GM21447 (cell line): Measurements from ENCODE around the gene ZBTB7A.
"Not testable (repeated sequence)": the region's sequence is repeated elsewhere in the genome, so short reads cannot be mapped to it uniquely, and the experiment has no call there.

Experiments used
- ATAC-seq: cut with Tn5 transposase; IDR thresholded peaks from one replicate; pipeline ENCODE4 v1.9.1; 2021; ENCODE audit not compliant: unreplicated experiment

Gene ZBTB7A

DNA sequence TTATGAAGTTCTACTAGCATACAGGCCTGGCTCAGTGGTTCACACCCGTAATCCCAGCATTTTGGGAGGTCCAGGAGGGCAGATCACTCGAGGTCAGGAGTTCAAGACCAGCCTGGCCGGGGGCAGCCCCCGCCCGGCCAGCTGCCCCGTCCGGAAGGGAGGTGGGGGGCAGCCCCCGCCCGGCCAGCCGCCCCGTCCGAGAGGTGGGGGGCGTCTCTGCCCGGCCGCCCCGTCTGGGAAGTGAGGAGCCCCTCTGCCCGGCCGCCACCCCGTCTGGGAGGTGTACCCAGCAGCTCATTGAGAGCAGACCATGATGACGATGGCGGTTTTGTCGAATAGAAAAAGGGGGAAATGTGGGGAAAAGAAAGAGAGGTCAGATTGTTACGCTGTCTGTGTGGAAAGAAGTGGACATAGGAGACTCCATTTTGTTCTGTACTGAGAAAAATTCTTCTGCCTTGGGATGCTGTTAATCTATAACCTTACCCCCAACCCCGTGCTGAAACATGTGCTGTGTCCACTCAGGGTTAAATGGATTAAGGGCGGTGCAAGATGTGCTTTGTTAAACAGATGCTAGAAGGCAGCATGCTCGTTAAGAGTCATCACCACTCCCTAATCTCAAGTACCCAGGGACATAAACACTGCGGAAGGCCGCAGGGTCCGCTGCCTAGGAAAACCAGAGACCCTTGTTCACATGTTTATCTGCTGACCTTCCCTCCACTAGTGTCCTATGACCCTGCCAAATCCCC, 67.9 kb downstream of the ZBTB7A start:
- not testable (repeated sequence) for ATAC-seq

DNA sequence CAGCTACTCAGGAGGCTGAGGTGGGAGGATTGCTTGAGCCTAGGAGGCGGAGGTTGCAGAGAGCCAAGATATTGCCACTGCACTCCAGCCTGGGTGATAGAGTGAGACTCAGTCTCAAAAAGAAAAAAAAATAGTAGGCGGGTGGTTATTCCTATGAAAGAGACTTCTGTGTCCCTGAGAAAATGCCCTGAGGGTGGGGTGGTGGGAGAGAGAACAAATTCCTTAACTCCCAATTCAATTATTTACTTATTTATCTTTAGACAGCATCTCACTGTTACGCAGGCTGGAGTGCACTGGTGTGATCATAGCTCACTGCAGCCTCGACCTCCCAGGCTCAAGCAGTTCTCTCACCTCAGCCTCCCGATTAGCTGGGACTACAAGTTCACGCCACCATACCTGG, 71.1 kb downstream of the ZBTB7A start:
- ATAC-seq: no peak
